ENCODE results near the gene TGM1.

Gene TGM1

GRCh38 chr14:24296341-24297157, 33.6 kb upstream of the TGM1 start (continued):
- TF ChIP-seq, protein P1, sequence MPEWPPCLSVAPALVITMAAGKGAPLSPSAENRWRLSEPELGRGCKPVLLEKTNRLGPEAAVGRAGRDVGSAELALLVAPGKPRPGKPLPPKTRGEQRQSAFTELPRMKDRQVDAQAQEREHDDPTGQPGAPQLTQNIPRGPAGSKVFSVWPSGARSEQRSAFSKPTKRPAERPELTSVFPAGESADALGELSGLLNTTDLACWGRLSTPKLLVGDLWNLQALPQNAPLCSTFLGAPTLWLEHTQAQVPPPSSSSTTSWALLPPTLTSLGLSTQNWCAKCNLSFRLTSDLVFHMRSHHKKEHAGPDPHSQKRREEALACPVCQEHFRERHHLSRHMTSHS (tag by site-specific recombination; IDR thresholded peaks at IDR 0.05) = no peak
- TF ChIP-seq ZNF239 (tag by site-specific recombination; IDR thresholded peaks at IDR 0.05) (no peak), GLIS2 (tag by site-specific recombination; IDR thresholded peaks at IDR 0.05) (peak; percentile 36), ZNF280D (tag by site-specific recombination; IDR thresholded peaks at IDR 0.05) (no peak), GLI2 (tag by site-specific recombination; IDR thresholded peaks at IDR 0.05; ENCODE audit: borderline replicate concordance, low read depth) (no peak), ZBTB1 (tag by site-specific recombination; IDR thresholded peaks at IDR 0.05) (no peak), ZBTB49 (tag by site-specific recombination; IDR thresholded peaks at IDR 0.05; ENCODE audit: low read depth) (no peak), SP2 (tag by site-specific recombination; IDR thresholded peaks at IDR 0.05) (no peak), ZNF664 (tag by site-specific recombination; IDR thresholded peaks at IDR 0.05) (no peak), ZNF549 (tag by site-specific recombination; IDR thresholded peaks at IDR 0.05) (no peak), ZBTB44 (tag by site-specific recombination; IDR thresholded peaks at IDR 0.05) (no peak), ZNF146 (tag by site-specific recombination; IDR thresholded peaks at IDR 0.05) (no peak), ZNF544 (tag by site-specific recombination; IDR thresholded peaks at IDR 0.05) (no peak), OSR2 (tag by site-specific recombination; IDR thresholded peaks at IDR 0.05) (no peak), SETDB1 (IDR thresholded peaks at IDR 0.05; ENCODE audit: insufficient read length, low read length) (no peak), ZSCAN23 (tag by site-specific recombination; IDR thresholded peaks at IDR 0.05) (no peak), ZNF391 (tag by site-specific recombination; IDR thresholded peaks at IDR 0.05; ENCODE audit: borderline replicate concordance, low read depth) (no peak), ZNF513 (tag by site-specific recombination; IDR thresholded peaks at IDR 0.05) (no peak), KLF1 (tag by site-specific recombination; IDR thresholded peaks at IDR 0.05) (no peak), ZNF548 (tag by site-specific recombination; IDR thresholded peaks at IDR 0.05) (no peak)
- TF ChIP-seq, protein P2, sequence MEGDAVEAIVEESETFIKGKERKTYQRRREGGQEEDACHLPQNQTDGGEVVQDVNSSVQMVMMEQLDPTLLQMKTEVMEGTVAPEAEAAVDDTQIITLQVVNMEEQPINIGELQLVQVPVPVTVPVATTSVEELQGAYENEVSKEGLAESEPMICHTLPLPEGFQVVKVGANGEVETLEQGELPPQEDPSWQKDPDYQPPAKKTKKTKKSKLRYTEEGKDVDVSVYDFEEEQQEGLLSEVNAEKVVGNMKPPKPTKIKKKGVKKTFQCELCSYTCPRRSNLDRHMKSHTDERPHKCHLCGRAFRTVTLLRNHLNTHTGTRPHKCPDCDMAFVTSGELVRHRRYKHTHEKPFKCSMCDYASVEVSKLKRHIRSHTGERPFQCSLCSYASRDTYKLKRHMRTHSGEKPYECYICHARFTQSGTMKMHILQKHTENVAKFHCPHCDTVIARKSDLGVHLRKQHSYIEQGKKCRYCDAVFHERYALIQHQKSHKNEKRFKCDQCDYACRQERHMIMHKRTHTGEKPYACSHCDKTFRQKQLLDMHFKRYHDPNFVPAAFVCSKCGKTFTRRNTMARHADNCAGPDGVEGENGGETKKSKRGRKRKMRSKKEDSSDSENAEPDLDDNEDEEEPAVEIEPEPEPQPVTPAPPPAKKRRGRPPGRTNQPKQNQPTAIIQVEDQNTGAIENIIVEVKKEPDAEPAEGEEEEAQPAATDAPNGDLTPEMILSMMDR (tag by site-specific recombination; IDR thresholded peaks at IDR 0.05) = peak; percentile 74
- TF ChIP-seq, protein P3, sequence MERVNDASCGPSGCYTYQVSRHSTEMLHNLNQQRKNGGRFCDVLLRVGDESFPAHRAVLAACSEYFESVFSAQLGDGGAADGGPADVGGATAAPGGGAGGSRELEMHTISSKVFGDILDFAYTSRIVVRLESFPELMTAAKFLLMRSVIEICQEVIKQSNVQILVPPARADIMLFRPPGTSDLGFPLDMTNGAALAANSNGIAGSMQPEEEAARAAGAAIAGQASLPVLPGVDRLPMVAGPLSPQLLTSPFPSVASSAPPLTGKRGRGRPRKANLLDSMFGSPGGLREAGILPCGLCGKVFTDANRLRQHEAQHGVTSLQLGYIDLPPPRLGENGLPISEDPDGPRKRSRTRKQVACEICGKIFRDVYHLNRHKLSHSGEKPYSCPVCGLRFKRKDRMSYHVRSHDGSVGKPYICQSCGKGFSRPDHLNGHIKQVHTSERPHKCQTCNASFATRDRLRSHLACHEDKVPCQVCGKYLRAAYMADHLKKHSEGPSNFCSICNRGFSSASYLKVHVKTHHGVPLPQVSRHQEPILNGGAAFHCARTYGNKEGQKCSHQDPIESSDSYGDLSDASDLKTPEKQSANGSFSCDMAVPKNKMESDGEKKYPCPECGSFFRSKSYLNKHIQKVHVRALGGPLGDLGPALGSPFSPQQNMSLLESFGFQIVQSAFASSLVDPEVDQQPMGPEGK (tag by site-specific recombination; IDR thresholded peaks at IDR 0.05) = no peak
- TF ChIP-seq, protein P4, sequence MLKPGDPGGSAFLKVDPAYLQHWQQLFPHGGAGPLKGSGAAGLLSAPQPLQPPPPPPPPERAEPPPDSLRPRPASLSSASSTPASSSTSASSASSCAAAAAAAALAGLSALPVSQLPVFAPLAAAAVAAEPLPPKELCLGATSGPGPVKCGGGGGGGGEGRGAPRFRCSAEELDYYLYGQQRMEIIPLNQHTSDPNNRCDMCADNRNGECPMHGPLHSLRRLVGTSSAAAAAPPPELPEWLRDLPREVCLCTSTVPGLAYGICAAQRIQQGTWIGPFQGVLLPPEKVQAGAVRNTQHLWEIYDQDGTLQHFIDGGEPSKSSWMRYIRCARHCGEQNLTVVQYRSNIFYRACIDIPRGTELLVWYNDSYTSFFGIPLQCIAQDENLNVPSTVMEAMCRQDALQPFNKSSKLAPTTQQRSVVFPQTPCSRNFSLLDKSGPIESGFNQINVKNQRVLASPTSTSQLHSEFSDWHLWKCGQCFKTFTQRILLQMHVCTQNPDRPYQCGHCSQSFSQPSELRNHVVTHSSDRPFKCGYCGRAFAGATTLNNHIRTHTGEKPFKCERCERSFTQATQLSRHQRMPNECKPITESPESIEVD (tag by site-specific recombination; IDR thresholded peaks at IDR 0.05) = no peak

All from HEK293 (cell line).